GM21515 (cell line): ENCODE data around the gene CAPN12.

Experiments
- ATAC-seq: cut with Tn5 transposase; IDR thresholded peaks from one replicate; pipeline ENCODE4 v1.9.1; 2021; ENCODE audit not compliant: unreplicated experiment

Gene CAPN12

DNA sequence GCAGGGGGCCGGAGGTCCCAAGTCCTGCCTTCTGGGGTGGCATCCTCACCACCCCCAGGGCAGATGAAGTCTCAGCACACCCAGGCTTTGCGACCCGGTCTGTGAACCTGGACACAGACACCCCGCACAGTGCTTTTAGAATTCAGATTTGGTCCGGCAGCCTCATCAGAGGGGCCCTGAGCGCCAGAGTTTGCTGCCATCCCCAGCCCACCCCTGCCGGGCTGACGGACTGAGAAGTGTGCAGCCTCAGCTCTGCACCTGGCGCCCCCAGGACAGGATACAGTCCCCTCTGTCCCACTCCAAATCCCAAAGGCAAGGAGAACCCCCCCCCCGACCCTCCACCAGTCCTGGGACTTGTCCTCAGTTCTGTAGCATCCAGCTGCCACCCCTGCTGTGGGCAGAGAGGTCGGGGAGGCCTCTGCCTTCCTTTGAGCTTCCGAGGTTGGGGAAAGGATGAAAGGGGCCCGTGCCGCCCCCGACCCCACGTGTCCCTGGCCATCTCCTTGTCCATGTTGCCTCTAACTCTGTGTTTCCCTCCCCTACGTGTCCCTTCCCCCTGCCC lies 16.9 kb downstream of the CAPN12 start:
- ATAC-seq, result no peak

DNA sequence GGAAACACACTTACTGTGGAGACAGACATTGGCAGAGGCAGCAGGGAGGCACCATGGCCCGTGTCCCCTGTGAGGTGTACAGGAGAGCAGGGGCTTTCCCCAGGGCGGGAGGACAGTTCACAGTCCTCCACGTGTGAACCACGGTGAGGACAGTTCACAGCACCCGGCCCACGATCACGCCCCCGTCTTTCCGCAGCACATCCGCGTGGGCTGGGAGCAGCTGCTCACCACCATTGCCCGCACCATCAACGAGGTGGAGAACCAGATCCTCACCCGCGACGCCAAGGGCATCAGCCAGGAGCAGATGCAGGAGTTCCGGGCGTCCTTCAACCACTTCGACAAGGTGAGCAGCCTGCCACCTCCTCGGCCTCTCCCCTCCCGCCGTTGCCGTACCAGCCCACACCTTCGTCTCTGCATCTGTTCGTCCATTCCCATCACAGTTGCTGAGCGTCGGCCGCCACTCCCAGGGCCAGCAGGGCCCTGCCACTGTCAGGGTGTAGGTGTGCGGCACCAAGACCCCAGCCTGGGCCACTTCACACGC lies 17.4 kb downstream of the CAPN12 start:
- no peak for ATAC-seq

DNA sequence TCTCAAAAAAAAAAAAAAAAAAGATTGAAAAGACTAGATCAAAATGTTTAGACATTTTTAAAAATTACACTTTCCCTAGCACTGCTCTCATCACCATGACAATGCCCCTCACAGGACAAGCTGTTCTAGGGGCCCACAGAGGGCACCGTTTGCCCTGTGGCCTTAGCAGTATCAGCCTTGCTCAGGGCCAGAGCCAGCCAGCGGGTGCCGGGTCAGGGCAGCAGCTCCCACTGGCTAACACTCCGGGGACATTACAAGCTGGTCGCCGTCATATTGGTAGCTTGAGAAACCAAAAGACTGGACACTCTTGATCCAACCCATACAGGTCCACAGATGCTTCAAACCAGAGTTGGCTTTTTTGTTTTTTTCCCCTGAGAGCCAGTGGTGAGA lies 18.0 kb downstream of the CAPN12 start:
- ATAC-seq, result no peak

DNA sequence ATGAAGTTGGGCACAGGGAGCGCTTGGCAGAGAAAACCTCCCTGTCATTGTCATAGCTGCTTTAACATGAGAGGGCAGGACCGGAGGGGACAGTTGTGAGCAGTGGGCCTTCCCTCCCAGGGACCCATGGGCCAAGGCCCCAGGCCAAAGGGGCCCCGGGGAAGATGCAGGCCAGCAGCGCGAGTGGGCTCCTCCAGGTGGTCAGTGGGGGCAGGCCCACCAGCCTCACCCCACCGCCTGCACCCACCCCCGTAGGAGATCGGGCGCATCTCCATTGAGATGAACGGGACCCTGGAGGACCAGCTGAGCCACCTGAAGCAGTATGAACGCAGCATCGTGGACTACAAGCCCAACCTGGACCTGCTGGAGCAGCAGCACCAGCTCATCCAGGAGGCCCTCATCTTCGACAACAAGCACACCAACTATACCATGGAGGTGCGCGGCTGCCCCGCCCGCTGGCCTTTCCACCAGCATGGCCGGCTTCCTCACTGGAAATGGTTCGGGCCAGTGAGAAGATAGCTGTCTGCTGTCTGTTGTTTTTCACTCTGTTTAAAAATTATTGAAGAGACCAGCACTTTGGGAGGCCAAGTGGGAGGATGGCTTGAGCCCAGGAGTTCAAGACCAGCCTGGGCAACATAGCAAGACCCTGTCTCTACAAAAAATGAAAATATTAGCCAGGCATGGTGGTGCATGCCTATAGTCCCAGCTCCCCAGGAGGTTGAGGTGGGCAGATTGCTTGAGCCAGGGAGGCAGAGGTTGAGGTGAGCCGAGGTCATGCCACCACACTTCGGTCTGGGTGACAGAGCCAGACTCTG lies 18.6 kb downstream of the CAPN12 start:
- ATAC-seq, result no peak

DNA sequence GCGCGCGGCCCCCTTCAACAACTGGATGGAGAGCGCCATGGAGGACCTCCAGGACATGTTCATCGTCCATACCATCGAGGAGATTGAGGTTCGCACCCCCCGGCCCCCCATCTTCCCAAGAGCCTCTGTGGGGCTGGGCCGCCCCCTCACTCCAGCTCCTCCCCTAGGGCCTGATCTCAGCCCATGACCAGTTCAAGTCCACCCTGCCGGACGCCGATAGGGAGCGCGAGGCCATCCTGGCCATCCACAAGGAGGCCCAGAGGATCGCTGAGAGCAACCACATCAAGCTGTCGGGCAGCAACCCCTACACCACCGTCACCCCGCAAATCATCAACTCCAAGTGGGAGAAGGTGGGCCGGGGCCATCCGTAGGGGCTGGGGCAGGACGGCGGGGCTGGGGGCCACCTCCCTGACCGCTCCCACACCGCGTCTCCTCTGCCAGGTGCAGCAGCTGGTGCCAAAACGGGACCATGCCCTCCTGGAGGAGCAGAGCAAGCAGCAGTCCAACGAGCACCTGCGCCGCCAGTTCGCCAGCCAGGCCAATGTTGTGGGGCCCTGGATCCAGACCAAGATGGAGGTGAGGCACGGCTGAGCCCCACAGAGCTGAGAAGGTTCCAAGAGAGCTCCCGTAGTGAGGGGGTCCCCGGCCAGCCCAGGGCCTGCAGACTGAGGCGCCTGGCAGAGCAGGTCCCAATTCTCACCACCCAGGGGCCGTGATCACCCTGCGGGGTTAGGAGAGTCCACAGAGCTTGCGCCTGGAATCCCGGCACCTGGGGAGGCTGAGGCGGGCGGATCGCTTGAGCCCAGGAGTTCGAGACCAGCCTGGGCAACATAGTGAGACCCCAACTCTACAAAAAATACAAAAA lies 20.1 kb downstream of the CAPN12 start:
- no peak for ATAC-seq

DNA sequence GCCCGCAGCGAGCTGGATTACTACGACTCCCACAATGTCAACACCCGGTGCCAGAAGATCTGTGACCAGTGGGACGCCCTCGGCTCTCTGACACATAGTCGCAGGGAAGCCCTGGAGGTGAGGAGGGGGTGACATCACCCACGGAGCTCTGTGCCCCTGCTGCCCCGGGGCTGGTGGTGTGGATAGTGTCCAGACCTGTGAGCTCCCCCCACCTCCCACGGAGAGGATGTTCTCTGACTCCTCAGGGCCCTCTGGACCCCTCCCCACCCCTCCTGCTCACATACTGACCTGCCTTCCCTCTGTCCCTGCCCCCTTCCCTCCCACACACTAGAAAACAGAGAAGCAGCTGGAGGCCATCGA lies 20.7 kb downstream of the CAPN12 start:
- no peak for ATAC-seq

DNA sequence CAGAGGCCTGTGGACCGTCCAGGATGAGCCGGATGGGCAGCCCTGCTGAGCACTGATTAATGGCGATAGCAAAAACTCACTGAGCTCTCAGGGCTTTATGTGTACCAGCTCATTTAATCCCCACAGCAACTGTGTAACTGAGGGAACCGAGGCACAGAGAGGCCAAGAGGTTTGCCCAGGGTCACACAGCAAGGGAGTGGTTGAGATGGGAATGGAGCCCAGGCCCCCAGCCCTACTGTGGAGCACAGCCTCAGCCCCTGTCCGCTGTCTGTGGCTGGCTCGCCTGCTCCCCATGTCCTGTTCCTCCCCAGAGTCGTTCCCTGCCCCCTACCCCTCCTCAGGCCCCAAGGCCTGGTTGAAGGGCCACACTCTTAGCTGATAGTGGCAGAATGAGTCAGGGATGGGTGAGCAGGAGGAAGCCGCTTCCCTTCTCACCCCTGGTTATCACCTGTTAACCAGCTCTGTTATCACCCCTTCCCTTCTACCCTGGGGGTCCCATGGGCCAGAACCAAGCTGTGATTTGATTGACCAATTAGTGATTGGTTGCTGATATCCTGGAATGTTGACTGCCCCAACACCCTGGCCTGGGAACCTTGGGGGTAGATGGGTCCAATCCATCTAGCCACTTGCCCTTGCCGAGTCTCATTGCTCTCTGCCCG lies 21.2 kb downstream of the CAPN12 start:
- no peak for ATAC-seq

DNA sequence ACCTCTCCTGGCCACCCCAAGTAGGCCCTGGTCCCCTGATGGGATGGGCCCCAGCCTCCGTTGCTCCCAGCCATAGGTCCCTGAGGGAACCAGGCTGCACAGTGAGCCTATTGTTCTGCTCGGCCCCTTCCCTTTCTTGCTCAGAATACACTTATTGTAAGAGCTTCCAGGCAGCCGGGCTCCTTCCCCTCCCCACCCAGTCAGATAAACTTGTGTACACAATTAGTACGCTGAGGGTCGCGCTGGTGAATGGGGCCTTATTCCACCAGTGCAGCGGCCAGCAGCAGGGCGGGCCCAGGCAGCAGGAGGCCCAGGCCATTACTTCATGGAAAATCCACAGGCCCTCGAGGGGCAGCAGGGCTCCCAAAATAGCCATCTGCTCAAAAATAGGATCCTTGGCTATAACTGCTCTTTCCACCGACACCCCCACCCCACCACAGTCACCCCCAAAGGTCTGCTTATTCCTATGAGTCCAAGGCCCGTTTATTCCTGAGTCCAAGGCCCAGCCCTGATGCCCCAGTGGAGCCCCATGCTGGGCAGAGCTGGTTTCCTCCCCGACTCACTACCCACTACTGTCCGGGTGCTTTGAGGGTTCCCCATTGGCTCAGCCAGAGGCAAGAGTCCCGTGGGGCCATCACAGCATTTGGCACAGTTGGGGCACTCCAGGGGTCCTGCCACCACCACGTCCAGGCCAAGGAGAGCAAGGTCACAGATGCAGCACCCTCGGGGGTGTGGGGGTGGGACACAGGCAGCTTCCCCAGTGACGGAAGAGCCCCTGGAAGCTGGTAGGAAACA lies 22.1 kb downstream of the CAPN12 start:
- no peak for ATAC-seq

DNA sequence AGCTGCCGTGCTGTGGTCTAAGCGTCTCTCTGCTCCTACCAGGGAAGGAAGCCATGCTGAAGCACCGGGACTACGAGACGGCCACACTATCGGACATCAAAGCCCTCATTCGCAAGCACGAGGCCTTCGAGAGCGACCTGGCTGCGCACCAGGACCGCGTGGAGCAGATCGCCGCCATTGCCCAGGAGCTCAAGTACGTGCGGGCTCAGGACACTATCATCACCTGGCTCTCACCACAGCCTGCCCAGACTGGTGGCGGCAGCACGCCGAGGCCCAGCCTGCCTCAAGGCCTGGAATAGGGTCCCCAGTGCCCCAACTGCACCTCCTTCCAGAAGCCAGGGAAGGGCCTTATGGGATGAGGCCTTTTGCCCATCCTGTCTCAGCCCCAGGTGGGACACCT lies 22.8 kb downstream of the CAPN12 start:
- no peak for ATAC-seq

DNA sequence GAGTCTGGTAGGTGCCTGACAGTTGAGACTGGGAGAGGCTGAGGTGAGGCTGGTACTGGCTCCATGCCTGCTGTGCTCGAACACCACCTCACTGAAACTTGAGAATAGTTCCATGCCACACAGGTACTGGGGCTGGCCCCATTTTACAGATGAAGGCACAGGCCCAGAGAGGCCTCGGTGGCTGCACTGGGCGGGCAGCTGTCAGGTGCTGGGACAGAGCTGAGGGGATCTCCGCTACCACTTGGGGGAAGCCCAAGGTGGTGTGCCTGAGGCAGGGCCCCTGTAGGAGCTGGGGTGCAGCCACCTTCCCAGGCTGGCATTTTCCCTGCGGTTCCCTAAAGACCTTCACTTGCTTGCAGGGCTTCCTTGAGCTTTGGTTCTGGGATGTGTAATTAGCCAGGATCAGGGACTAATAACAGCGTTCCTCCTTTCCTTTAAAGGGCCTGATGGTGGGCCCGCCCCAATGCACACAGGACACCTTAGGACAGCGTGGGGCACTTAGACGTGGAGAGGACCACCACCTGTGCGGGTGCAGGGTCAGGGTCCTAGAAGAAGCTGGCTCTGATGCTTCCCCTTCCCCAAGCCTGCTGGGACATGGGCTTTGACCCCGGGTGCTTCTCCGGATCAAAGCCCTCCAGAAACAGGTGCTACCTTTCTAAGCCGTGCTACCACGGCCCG lies 23.6 kb downstream of the CAPN12 start:
- no peak for ATAC-seq

DNA sequence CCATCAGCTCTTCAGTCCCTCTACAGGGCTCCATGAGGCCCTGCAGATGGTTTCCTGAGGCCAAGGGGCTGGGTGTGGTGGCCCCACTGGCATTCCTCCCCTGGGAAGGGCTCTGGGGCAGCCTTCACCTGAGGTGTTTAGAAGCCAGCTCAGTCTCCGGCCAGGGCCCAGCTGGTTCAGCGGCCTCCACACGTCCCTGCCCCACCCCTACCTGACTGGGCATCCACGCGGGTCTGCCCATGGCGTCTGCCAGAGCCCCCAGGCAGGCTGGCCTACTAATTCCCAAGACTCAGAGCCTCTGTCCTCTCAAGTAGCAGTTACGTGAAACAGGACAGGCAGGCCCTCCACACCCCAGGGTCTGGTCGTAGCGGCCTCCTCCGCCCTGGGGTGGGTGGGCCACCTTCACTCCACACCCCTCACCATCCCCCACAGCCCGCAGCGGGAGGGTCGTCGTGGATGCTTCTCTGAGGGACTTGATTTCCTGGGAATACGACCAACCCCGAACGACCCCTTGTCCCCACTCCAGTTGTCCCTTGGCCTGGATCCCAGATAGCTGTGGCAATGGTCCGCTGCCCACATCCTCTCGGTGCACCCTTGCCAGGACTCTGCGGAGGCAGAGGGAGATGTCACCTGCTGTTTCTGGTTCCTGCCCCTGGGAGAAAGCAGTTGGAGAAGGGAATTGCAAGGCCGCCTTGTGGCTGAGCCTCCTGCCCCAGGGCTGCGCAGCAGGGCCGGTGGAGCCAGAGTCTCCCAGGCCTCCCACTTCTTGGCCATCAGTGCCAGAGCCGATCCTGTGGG lies 24.3 kb downstream of the CAPN12 start:
- no peak for ATAC-seq

DNA sequence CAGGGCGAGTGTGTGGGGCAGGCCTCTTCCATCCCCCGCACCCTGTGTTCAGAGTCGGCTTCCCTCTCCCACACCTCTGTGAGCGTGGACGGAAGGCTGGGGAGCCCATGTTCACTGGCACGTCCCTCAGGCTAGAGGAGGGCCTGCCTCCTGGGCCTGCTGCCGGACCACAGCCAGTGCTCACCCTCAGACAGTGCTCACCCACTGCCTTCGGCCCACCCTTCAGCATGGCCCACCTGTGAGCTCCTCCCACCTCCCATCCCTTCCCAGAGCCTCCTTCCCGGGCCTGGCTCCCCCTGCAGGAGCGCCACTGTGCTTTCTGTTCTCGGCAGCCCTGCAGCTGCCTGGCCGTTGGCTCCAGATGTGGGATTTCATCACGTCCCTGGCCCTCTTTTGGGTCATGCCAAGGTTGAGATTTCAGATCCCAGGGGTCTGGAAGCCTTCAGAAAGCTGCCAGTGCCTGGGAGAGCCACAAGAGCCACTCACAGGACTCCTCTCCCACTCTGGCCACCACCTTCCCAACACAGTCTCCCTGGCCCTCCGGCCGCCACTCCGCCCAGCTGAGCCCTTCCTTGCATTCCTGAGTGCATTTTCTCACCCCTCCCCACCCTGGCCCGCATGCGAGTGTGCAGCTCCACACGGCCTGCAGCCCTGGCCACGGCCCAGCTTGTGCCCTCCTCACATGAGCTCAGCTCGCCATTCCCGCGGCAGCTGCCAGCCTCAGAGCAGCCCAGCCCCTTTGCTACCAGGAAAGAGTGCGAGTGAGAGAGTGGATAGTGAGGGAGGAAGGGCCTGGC lies 25.3 kb downstream of the CAPN12 start:
- ATAC-seq, result no peak

DNA sequence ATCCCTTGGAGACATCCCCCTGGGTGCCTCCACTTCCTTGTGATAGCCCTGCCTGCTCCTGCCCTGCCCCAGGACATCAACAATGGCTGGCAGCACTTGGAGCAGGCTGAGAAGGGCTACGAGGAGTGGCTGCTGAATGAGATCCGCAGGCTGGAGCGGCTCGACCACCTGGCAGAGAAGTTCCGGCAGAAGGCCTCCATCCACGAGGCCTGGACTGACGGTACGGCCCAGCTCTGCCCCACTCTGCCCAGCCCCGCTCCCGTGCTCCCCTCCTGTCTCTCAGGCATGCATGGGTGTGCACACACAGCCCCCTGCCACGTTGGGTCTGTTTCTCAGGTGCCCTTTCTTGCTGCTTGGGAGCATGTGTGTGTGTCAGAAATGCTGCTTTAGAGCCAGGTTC lies 26.4 kb downstream of the CAPN12 start:
- ATAC-seq, result no peak

DNA sequence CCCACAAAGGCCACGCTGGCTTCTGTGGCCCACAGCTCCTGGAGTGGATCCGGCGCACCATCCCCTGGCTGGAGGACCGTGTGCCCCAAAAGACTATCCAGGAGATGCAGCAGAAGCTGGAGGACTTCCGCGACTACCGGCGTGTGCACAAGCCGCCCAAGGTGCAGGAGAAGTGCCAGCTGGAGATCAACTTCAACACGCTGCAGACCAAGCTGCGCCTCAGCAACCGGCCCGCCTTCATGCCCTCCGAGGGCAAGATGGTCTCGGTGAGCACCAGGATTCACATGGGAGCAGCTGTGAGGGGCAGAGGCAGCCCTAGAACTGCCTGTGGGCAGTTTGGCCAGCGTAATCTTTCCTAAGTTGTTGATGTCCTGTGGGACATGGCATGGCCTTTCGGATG lies 27.2 kb downstream of the CAPN12 start:
- ATAC-seq, result no peak

DNA sequence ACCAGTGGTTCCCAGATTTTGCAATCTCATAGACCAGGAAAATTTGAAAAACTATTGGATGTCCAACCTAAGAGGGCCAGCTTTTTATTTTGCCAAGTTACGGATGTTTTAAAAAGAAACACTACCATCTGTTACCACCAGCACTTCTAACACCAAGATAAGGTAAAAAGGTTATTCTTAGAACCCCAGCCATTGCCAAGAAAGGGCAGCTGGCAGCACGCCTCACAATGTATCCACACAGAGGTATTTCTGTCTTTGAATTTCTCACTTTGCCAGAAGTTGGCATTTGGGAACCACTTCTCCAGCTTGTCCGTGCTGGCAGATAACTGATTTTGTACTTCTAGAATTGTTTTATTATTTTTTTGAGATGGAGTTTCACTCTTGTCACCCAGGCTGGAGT lies 28.7 kb downstream of the CAPN12 start:
- ATAC-seq, result no peak

DNA sequence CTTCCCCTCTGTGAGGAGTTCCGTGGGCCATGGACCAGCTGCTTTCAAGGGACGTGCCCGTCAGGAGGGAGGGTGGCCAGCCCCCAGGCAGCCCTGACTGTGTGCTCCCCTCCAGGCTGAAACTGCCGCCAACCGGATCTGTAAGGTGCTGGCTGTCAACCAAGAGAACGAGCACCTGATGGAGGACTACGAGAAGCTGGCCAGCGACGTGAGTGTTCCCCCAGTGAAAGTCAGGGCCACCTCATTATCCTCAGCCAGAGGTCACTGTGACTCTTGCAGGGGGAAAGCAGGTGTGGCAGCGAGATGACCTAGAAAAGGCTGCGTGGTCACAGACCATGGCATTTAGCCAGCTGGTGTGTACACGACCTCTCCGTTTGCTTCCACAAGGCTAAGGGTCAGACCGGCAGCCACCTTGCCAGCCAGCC lies 29.9 kb downstream of the CAPN12 start:
- no peak for ATAC-seq

DNA sequence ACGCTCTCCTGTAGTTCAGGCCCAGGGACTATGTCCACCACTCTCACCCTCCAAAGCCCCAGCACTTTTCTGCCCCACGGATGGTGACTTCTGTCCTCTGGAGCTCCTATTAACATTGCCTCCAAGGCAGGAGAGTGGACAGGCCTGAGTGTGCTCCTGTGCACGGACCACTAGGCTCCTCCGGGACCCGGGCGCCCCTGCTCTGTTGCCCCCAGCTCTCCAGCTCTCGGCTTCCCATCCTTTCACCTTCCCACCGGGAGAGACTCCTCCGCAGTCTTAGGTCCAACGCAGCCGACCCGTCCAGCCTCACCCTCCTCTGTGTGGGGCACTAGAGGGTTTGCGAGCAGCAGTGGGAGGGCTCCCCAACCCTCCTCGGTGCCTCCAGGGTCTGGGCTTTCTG lies 30.4 kb downstream of the CAPN12 start:
- ATAC-seq, result no peak

DNA sequence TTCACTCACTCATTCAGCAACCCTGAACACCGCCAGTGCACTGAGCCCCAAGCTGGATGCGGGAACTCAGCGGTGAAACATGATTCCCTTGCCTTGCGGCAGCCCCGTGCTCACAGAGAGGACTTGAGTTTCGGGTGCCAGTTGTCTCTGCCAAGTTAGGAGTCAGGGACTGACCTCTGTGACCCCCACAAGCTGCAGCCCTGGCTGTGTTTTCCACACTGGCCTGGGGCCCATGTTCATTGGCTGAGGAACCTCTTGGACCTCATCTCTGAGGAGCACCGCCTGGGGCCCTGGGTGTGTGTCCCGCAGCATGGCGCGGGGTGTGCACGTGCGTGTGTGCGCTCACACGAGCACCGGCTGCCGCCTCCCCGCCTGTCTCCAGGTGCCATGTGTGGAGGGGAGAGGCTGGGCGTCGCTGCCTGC lies 31.0 kb downstream of the CAPN12 start:
- ATAC-seq, result no peak
